ENCODE results near the gene ACP5. TPM values are rescaled to one million over a fixed set of nuclear protein-coding genes. Genes with fewer than 3 reads are reported as not detected.
A peak's percentile ranks its signal among the peaks of the same experiment; 100 is the strongest.

The ACP5 gene
- total and polyA plus RNA-seq, 7 donors = 0.44 to 2.7 (median 1.3) TPM

DNA sequence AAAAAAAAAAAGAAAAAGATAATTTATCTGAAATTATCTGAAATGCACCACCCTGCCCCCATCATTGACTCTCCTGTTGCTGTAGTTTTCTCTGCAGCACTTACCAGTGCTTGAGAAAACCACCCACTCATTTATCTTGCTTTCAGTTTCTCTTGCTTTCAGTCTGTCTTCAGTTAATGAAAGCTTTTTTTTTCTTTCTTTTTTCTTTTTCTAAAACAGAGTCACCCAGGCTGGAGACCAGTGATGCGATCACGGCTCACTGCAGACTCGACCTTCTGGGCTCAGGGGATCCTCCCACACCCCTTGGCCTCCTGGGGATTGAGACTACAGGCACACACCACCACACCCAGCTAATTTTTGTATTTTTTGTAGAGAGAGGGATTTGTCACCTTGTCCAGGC lies 4.3 kb upstream of the ACP5 start:
- H3K36me3 ChIP-seq (ENCODE audit: insufficient read depth in 1 of 2, low read depth in 1 of 2) = no peaks in the 10 kb centered on the region
- WGBS, 3 donors = 43 to 52% (median 48%) methylated on average over 3 of the region's 3 CpGs
- H3K27ac ChIP-seq = no peak overlapping the region
- no peaks in the 10 kb centered on the region for H3K9me3 ChIP-seq
- ATAC-seq (no peak), DNase-seq (no peak)
- intact Hi-C loops (cut with DNase I) = loop anchor here in 1 of 2 donors (10.0 kb wide), 1 partner anchor 287 kb away; the partner anchor contains the start of gene TSPAN16
- no peaks in the 10 kb centered on the region for H3K4me1 ChIP-seq
- TF ChIP-seq, protein P1, sequence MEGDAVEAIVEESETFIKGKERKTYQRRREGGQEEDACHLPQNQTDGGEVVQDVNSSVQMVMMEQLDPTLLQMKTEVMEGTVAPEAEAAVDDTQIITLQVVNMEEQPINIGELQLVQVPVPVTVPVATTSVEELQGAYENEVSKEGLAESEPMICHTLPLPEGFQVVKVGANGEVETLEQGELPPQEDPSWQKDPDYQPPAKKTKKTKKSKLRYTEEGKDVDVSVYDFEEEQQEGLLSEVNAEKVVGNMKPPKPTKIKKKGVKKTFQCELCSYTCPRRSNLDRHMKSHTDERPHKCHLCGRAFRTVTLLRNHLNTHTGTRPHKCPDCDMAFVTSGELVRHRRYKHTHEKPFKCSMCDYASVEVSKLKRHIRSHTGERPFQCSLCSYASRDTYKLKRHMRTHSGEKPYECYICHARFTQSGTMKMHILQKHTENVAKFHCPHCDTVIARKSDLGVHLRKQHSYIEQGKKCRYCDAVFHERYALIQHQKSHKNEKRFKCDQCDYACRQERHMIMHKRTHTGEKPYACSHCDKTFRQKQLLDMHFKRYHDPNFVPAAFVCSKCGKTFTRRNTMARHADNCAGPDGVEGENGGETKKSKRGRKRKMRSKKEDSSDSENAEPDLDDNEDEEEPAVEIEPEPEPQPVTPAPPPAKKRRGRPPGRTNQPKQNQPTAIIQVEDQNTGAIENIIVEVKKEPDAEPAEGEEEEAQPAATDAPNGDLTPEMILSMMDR (IDR thresholded peaks at IDR 0.05) = no peak
- no peak overlapping the region for H3K4me3 ChIP-seq
- peaks cover 0 to 21% (median 1%) of the 10 kb centered on the region in 3 donors for H3K27me3 ChIP-seq (ENCODE audit: insufficient read depth in 3 of 3, low read length in 2 of 3)

DNA sequence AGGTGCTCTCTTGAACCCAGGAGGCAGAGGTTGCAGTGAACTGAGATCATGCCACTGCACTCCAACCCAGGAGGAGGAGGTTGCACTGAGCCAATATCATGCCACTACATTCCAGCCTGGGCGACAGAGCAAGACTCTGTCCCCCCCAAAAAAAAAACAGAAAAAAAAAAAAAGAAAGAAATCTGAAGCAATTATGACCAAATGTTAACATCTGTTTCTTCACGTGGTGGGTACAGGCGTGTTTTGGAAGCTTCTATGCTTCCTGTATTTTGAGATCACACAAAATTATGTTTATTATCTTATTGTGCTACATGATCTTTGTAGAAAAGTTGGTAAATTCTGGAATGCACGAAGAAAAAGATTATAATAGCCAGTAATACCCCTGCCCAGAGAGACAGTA lies 2.7 kb upstream of the ACP5 start:
- Histone ChIP-seq H3K4me3 (no peak overlapping the region), H3K4me1 (no peaks in the 10 kb centered on the region), H3K27me3 (ENCODE audit: insufficient read depth in 3 of 3, low read length in 2 of 3) (peaks cover 0 to 21% (median 1%) of the 10 kb centered on the region in 3 donors), H3K36me3 (ENCODE audit: insufficient read depth in 1 of 2, low read depth in 1 of 2) (no peaks in the 10 kb centered on the region), H3K27ac (no peak overlapping the region), H3K9me3 (no peaks in the 10 kb centered on the region)
- no peak for DNase-seq
- 43 to 56% (median 46%) methylated on average over 4 of the region's 4 CpGs for WGBS, 3 donors
- intact Hi-C loops (cut with DNase I) = loop anchor here in 1 of 2 donors (10.0 kb wide), 1 partner anchor 285 kb away; the partner anchor contains the start of gene TSPAN16
- ATAC-seq = no peak
- TF ChIP-seq, protein P1 (IDR thresholded peaks at IDR 0.05) = no peak

DNA sequence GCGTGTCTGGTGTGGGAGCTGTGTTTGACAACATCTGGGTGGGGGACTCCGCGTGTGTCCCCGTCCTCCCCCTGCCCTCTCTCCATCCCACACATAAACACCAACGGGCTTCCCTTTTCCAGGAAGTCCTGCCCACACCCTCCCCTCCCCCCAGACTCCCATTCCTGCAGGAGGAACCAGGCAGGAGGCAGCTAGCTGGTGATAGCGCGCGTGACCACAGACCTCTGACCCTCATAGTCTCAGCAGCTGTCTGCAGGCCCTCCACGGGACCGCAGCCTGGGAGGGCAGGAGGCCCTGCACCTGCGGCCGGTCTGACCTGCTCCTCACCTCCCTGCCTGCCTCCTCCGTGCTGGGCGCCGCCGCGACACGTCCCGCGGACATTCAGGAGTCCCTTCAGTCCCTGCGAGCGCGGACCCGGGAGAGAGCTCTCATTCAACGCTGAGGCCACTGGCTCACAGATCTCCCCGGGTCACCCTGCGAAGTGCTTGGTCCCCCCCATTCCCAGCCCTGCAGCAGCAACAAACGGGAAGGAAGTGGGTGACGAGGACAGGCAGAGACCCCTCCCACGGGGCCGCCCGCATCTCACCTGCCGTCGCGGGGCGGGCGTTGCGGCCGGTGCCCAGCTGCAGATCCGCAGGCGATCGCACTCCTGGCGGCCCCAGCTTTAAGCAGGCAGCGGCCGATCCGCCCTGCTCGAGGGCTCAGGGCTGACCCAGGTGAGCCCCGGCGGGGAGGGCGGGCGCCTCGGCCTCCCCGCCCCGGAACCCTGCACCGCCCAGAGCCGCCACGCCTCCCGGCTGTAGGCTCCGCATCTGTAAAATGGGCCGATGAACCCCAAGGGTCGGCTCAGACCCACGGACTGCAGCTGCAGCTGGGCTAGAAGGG lies 1.1 kb upstream of the ACP5 start:
- Histone ChIP-seq H3K27me3 (ENCODE audit: insufficient read depth in 3 of 3, low read length in 2 of 3) (peaks cover 0 to 21% (median 1%) of the 10 kb centered on the region in 3 donors), H3K27ac (no peak overlapping the region), H3K4me1 (no peaks in the 10 kb centered on the region), H3K36me3 (ENCODE audit: insufficient read depth in 1 of 2, low read depth in 1 of 2) (no peaks in the 10 kb centered on the region), H3K9me3 (no peaks in the 10 kb centered on the region), H3K4me3 (peak overlapping the region; percentile 32)
- DNase-seq (peak in 1 of 2 donors; percentile 44), ATAC-seq (peak in 2 of 4 donors; percentile 13 to 33)
- 15 to 29% (median 22%) methylated on average over 43 to 62 of the region's 62 CpGs for WGBS, 3 donors
- TF ChIP-seq, protein P1 (IDR thresholded peaks at IDR 0.05) = no peak
- intact Hi-C loops (cut with DNase I) = no loop called here

DNA sequence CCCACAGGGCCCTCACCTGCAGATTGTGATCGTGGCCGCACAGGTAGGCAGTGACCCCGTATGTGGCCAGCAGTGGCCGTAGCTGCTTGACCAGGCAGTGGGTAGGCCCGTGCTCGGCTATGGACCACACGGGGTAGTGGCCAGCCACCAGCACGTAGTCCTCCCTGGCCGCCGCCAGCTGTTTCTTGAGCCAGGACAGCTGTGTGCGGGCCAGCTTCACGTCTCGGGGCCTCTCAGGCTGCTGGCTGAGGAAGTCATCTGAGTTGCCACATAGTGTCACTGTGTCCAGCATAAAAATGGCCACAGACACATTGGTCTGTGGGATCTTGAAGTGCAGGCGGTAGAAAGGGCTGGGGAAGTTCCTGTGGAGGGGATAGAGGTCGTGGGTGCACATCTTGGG lies 1.2 kb downstream of the ACP5 start:
- no peaks in the 10 kb centered on the region for H3K9me3 ChIP-seq
- 46 to 70% (median 54%) methylated on average over 15 of the region's 15 CpGs for WGBS, 3 donors
- H3K27me3 ChIP-seq (ENCODE audit: insufficient read depth in 3 of 3, low read length in 2 of 3) = peaks cover 0 to 21% (median 1%) of the 10 kb centered on the region in 3 donors
- H3K36me3 ChIP-seq (ENCODE audit: insufficient read depth in 1 of 2, low read depth in 1 of 2) = no peaks in the 10 kb centered on the region
- H3K4me3 ChIP-seq = no peak overlapping the region
- DNase-seq (no peak), ATAC-seq (no peak)
- H3K27ac ChIP-seq = no peak overlapping the region
- intact Hi-C loops (cut with DNase I) = no loop called here
- H3K4me1 ChIP-seq = no peaks in the 10 kb centered on the region
- TF ChIP-seq, protein P1 (IDR thresholded peaks at IDR 0.05) = no peak

Measured in psoas muscle (tissue), 8 donors.